SK-N-SH (cell line): ENCODE results near the gene PHLPP1. TPM values are rescaled to one million over a fixed set of nuclear protein-coding genes. Genes with fewer than 3 reads are reported as not detected.

Source experiments
- CTCF ChIA-PET: fragments of 300-600, 350-600 bp; formaldehyde crosslinking; extraction: SDS; loops from one replicate; lab custom pipeline; 2021; lab: Yijun Ruan, JAX
- POLR2A ChIA-PET: fragments of 350-600 bp; sonication (Branson Sonifier 250); formaldehyde crosslinking; extraction: SDS; loops from one replicate; lab custom pipeline; 2020; ENCODE audit warnings: antibody characterized with exemption, inconsistent platforms; lab: Yijun Ruan, JAX
- DNase-seq: peaks from one replicate; pipeline ENCODE4 v3.0.0; 2012
- H2AFZ ChIP-seq: fragments of 200-600 bp; sonication (generic); 2 replicates; pipeline ENCODE4 v1.8.1; 2016; ENCODE audit warnings: antibody characterized with exemption, mild to moderate bottlenecking, low read depth
- H3F3A ChIP-seq: fragments of 200-600 bp; sonication (generic); replicated peaks from 2 replicates; pipeline ENCODE3; 2016; ENCODE audit warnings: antibody characterized with exemption, mild to moderate bottlenecking; ENCODE audit not compliant: insufficient read depth
- H3K27ac ChIP-seq, 2 experiments: fragments of 200-500 bp in 1 of 2; fragments of 200-600 bp in 1 of 2; sonication (Bioruptor generic) in 1 of 2; sonication (generic), shearing (Covaris generic) in 1 of 2; 2 replicates each; pipeline versions ENCODE4 v1.5.1 to v1.6.1; 2014 to 2016; ENCODE audit warnings: low read depth in 2 of 2, inconsistent platforms in 1 of 2, low read length in 1 of 2, mild to moderate bottlenecking in 1 of 2, mixed read lengths in 1 of 2
- H3K27me3 ChIP-seq: fragments of 200-600 bp; sonication (generic), shearing (Covaris generic); 2 replicates; pipeline ENCODE4 v1.6.1; 2016; ENCODE audit warnings: mixed run types; ENCODE audit not compliant: insufficient read depth
- H3K36me3 ChIP-seq, 2 experiments: fragments of 200-500 bp in 1 of 2; fragments of 200-600 bp in 1 of 2; sonication (Bioruptor generic) in 1 of 2; sonication (generic) in 1 of 2; replicated peaks in 1 of 2; 2 replicates each; pipeline versions ENCODE3 to v1.5.1; 2014 to 2016; ENCODE audit warnings: low read length in 1 of 2, mild to moderate bottlenecking in 1 of 2; ENCODE audit not compliant: insufficient read depth in 2 of 2, control insufficient read depth in 1 of 2
- H3K4me1 ChIP-seq, 2 experiments: fragments of 200-500 bp in 1 of 2; fragments of 200-600 bp in 1 of 2; sonication (Bioruptor generic) in 1 of 2; sonication (generic), shearing (Covaris generic) in 1 of 2; 2 replicates each; pipeline versions ENCODE4 v1.5.1 to v1.6.1; 2014 to 2016; ENCODE audit warnings: low read depth in 1 of 2, low read length in 1 of 2, mixed run types in 1 of 2; ENCODE audit not compliant: insufficient read depth in 2 of 2, control insufficient read depth in 1 of 2
- H3K4me2 ChIP-seq: fragments of 200-600 bp; sonication (generic), shearing (Covaris generic); 2 replicates; pipeline ENCODE4 v1.6.1; 2017; ENCODE audit warnings: mixed run types
- H3K4me3 ChIP-seq, 2 experiments: fragments of 200-500 bp in 1 of 2; fragments of 200-600 bp in 1 of 2; sonication (Bioruptor generic) in 1 of 2; sonication (generic), shearing (Covaris generic) in 1 of 2; 2 replicates each; pipeline versions ENCODE4 v1.5.1 to v1.8.1; 2014 to 2016; ENCODE audit warnings: low read depth in 2 of 2, inconsistent platforms in 1 of 2, low read length in 1 of 2, mild to moderate bottlenecking in 1 of 2, mixed read lengths in 1 of 2, moderate library complexity in 1 of 2
- H3K79me2 ChIP-seq: fragments of 200-600 bp; sonication (generic); 2 replicates; pipeline ENCODE4 v1.8.1; 2017; ENCODE audit warnings: mild to moderate bottlenecking; ENCODE audit not compliant: insufficient read depth
- H3K9ac ChIP-seq: fragments of 200-600 bp; sonication (generic); 2 replicates; pipeline ENCODE4 v1.6.1; 2017; ENCODE audit warnings: mixed run types
- H3K9me2 ChIP-seq: fragments of 200-600 bp; sonication (generic); 2 replicates; pipeline ENCODE4 v1.6.1; 2017; ENCODE audit warnings: mixed run types
- H3K9me3 ChIP-seq: fragments of 200-600 bp; sonication (generic); 2 replicates; pipeline ENCODE4 v1.6.1; 2017; ENCODE audit warnings: mixed run types, mild to moderate bottlenecking, moderate library complexity
- H4K20me1 ChIP-seq: fragments of 200-600 bp; sonication (generic); 2 replicates; pipeline ENCODE4 v1.6.1; 2017; ENCODE audit warnings: mild to moderate bottlenecking, mixed run types; ENCODE audit not compliant: insufficient read depth
- ELF1 ChIP-seq: IDR thresholded peaks from 2 replicates; pipeline ENCODE4 v1.4.0; 2012
- EP300 ChIP-seq, 2 experiments: IDR thresholded peaks; 2 replicates each; pipeline versions ENCODE4 v1.4.0 to v1.6.1; 2012; ENCODE audit warnings: borderline replicate concordance in 1 of 2, low read depth in 1 of 2, low read length in 1 of 2
- EZH2phosphoT487 ChIP-seq: fragments of 200-600 bp; sonication (generic); IDR thresholded peaks from 2 replicates; pipeline ENCODE4 v1.6.1; 2017; ENCODE audit warnings: low read depth, mixed run types, mild to moderate bottlenecking, antibody characterized with exemption, moderate library complexity, borderline replicate concordance
- FOSL2 ChIP-seq: IDR thresholded peaks from 2 replicates; pipeline ENCODE4 v1.4.0; 2012; ENCODE audit warnings: low read depth, mild to moderate bottlenecking, moderate library complexity, borderline replicate concordance
- FOXM1 ChIP-seq: IDR thresholded peaks from 2 replicates; pipeline ENCODE4 v1.4.0; 2012; ENCODE audit warnings: low read depth, mild to moderate bottlenecking
- JUND ChIP-seq: IDR thresholded peaks from 2 replicates; pipeline ENCODE4 v1.4.0; 2012
- MEF2A ChIP-seq: IDR thresholded peaks from 2 replicates; pipeline ENCODE4 v1.4.0; 2012; ENCODE audit warnings: low read depth, borderline replicate concordance
- MXI1 ChIP-seq: IDR thresholded peaks from 2 replicates; pipeline ENCODE4 v1.6.1; 2012; ENCODE audit warnings: mild to moderate bottlenecking, low read depth, low read length, improper control_type of control experiment
- NFIC ChIP-seq: IDR thresholded peaks from 2 replicates; pipeline ENCODE4 v1.4.0; 2012; ENCODE audit warnings: borderline replicate concordance
- RCOR1 ChIP-seq: fragments of 150-350 bp; IDR thresholded peaks from 2 replicates; pipeline ENCODE4 v1.6.1; 2017; ENCODE audit warnings: antibody characterized with exemption, low read length
- RFX5 ChIP-seq: IDR thresholded peaks from 2 replicates; pipeline ENCODE4 v1.6.1; 2012; ENCODE audit warnings: mild to moderate bottlenecking, improper control_type of control experiment, low read length
- RXRA ChIP-seq: IDR thresholded peaks from 2 replicates; pipeline ENCODE4 v1.4.0; 2012; ENCODE audit warnings: low read depth, mild to moderate bottlenecking, borderline replicate concordance
- SIN3A ChIP-seq: IDR thresholded peaks from 2 replicates; pipeline ENCODE4 v1.6.1; 2012; ENCODE audit warnings: low read depth, mild to moderate bottlenecking, low read length, moderate library complexity, borderline replicate concordance
- TCF12 ChIP-seq: IDR thresholded peaks from 2 replicates; pipeline ENCODE4 v1.4.0; 2012
- TEAD4 ChIP-seq: IDR thresholded peaks from 2 replicates; pipeline ENCODE4 v1.4.0; 2012; ENCODE audit warnings: mild to moderate bottlenecking, borderline replicate concordance; ENCODE audit not compliant: insufficient read depth
- WGBS: methylation state at CpG from one replicate; pipeline ENCODE4 v1.1.6; 2017; ENCODE audit warnings: low lambda C conversion rate; 5-methylcytosine and 5-hydroxymethylcytosine counted together
- polyA plus RNA-seq, 3 experiments: library from polyadenylated mRNA; depleted of rRNA; stranded (reverse); fragments of >200 nt; gene quantifications; 2 replicates each; pipeline ENCODE4 v1.2.3, GENCODE V29; 2012
- TF ChIP-seq, protein P1 (sequence below): IDR thresholded peaks from 2 replicates; pipeline ENCODE4 v1.6.1; 2012; ENCODE audit warnings: mild to moderate bottlenecking, low read depth, low read length, moderate library complexity
- TF ChIP-seq, protein P2 (sequence below): fragments of 200-600 bp; sonication (generic); IDR thresholded peaks from 2 replicates; pipeline ENCODE4 v1.6.1; 2017; ENCODE audit warnings: antibody characterized with exemption, mild to moderate bottlenecking, moderate library complexity
- TF ChIP-seq, protein P3 (sequence below): IDR thresholded peaks from 2 replicates; pipeline ENCODE4 v1.4.0; 2012; ENCODE audit warnings: low read depth, borderline replicate concordance

Gene PHLPP1
- polyA plus RNA-seq, 1 of the 3 experiments (the other 2 are of a cell fraction) = 4.6 TPM

DNA sequence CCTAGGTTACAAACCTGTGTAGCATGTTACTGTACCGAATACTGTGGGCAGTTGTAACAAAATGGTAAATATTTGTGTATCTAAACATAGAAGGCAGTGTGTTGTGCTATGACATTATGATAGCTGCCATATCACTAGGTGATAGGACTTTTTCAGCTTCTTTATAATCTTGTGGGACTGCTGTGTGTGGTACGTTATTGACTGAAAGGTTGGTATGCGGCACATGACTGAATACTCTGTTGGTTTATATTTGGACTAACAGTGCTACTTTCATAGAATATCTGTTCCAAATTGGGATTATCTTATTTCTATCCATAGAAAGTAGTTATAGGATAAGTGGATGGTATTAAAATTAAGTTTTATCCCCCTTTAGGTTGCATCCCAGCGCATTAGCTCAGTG lies 144.7 kb downstream of the PHLPP1 start:
- no peak overlapping the region for H2AFZ ChIP-seq
- CTCF ChIA-PET = no interaction called here
- H3K4me2 ChIP-seq = no peak overlapping the region
- no peaks in the 10 kb centered on the region for H3K79me2 ChIP-seq
- 97% methylated on average over 4 of the region's 4 CpGs for WGBS
- H3K4me3 ChIP-seq = no peak overlapping the region
- H3K9ac ChIP-seq = no peak overlapping the region
- no peaks in the 10 kb centered on the region for H3K9me2 ChIP-seq
- DNase-seq = no peak
- no peaks in the 10 kb centered on the region for H4K20me1 ChIP-seq
- no peak overlapping the region for H3K27ac ChIP-seq
- H3K9me3 ChIP-seq = no peaks in the 10 kb centered on the region
- H3K4me1 ChIP-seq = peaks cover 0 to 4% of the 10 kb centered on the region in 2 experiments; a peak in 1 of 4 replicates
- peaks cover 5% of the 10 kb centered on the region for H3F3A ChIP-seq
- no peaks in the 10 kb centered on the region for H3K27me3 ChIP-seq
- TF ChIP-seq ELF1 = no peak
- TF ChIP-seq, protein P1, sequence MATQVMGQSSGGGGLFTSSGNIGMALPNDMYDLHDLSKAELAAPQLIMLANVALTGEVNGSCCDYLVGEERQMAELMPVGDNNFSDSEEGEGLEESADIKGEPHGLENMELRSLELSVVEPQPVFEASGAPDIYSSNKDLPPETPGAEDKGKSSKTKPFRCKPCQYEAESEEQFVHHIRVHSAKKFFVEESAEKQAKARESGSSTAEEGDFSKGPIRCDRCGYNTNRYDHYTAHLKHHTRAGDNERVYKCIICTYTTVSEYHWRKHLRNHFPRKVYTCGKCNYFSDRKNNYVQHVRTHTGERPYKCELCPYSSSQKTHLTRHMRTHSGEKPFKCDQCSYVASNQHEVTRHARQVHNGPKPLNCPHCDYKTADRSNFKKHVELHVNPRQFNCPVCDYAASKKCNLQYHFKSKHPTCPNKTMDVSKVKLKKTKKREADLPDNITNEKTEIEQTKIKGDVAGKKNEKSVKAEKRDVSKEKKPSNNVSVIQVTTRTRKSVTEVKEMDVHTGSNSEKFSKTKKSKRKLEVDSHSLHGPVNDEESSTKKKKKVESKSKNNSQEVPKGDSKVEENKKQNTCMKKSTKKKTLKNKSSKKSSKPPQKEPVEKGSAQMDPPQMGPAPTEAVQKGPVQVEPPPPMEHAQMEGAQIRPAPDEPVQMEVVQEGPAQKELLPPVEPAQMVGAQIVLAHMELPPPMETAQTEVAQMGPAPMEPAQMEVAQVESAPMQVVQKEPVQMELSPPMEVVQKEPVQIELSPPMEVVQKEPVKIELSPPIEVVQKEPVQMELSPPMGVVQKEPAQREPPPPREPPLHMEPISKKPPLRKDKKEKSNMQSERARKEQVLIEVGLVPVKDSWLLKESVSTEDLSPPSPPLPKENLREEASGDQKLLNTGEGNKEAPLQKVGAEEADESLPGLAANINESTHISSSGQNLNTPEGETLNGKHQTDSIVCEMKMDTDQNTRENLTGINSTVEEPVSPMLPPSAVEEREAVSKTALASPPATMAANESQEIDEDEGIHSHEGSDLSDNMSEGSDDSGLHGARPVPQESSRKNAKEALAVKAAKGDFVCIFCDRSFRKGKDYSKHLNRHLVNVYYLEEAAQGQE = no peak
- no peak for TF ChIP-seq RCOR1
- TF ChIP-seq SIN3A = no peak
- TF ChIP-seq EZH2phosphoT487 = no peak
- no peak for TF ChIP-seq RFX5
- TF ChIP-seq JUND = no peak
- TF ChIP-seq MXI1 = no peak
- TF ChIP-seq, protein P2, sequence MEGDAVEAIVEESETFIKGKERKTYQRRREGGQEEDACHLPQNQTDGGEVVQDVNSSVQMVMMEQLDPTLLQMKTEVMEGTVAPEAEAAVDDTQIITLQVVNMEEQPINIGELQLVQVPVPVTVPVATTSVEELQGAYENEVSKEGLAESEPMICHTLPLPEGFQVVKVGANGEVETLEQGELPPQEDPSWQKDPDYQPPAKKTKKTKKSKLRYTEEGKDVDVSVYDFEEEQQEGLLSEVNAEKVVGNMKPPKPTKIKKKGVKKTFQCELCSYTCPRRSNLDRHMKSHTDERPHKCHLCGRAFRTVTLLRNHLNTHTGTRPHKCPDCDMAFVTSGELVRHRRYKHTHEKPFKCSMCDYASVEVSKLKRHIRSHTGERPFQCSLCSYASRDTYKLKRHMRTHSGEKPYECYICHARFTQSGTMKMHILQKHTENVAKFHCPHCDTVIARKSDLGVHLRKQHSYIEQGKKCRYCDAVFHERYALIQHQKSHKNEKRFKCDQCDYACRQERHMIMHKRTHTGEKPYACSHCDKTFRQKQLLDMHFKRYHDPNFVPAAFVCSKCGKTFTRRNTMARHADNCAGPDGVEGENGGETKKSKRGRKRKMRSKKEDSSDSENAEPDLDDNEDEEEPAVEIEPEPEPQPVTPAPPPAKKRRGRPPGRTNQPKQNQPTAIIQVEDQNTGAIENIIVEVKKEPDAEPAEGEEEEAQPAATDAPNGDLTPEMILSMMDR = no peak
- no peak for TF ChIP-seq FOXM1
- TF ChIP-seq EP300 (IDR thresholded peaks at IDR 0.05; ENCODE audit: borderline replicate concordance in 1 of 2, low read depth in 1 of 2, low read length in 1 of 2) = no peak
- TF ChIP-seq RXRA = no peak
- no peak for TF ChIP-seq TEAD4
- TF ChIP-seq MEF2A = no peak
- TF ChIP-seq, protein P3, sequence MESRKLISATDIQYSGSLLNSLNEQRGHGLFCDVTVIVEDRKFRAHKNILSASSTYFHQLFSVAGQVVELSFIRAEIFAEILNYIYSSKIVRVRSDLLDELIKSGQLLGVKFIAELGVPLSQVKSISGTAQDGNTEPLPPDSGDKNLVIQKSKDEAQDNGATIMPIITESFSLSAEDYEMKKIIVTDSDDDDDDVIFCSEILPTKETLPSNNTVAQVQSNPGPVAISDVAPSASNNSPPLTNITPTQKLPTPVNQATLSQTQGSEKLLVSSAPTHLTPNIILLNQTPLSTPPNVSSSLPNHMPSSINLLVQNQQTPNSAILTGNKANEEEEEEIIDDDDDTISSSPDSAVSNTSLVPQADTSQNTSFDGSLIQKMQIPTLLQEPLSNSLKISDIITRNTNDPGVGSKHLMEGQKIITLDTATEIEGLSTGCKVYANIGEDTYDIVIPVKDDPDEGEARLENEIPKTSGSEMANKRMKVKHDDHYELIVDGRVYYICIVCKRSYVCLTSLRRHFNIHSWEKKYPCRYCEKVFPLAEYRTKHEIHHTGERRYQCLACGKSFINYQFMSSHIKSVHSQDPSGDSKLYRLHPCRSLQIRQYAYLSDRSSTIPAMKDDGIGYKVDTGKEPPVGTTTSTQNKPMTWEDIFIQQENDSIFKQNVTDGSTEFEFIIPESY = no peak
- TF ChIP-seq TCF12 = no peak
- no peak for TF ChIP-seq NFIC
- no peak for TF ChIP-seq FOSL2
- POLR2A ChIA-PET = no interaction called here
- no peaks in the 10 kb centered on the region for H3K36me3 ChIP-seq
